Measurements from ENCODE around the gene ETV6. TPM values are rescaled to one million over a fixed set of nuclear protein-coding genes. Genes with fewer than 3 reads are reported as not detected.

ETV6 gene
- total RNA-seq, 6 experiments from 2014 or later = 14.6 to 20.5 (median 16.6) TPM

GRCh38 chr12:11774821-11775220 is 125.3 kb downstream of the ETV6 start:
- peaks cover 3% of the 10 kb centered on the region; the same call in 1 of the 2 replicates for H3K36me3 Mint-ChIP-seq (ENCODE audit: low read depth)
- no peak for DNase-seq
- peaks cover 5% of the 10 kb centered on the region for H3K27me3 Mint-ChIP-seq (ENCODE audit: insufficient read depth)
- no peak overlapping the region for H3K4me3 Mint-ChIP-seq
- no peaks in the 10 kb centered on the region for H3K9me3 Mint-ChIP-seq
- peaks cover 23% of the 10 kb centered on the region for H3K4me1 Mint-ChIP-seq (ENCODE audit: low read depth)
- H3K27ac Mint-ChIP-seq = no peak overlapping the region
- no peak for TF ChIP-seq CTCF (IDR thresholded peaks at IDR 0.05)

- no peaks in the 10 kb centered on the region; the same call in 1 of the 2 replicates for H3K36me3 Mint-ChIP-seq (ENCODE audit: low read depth)
- no peak for TF ChIP-seq CTCF (IDR thresholded peaks at IDR 0.05)
- no peak for DNase-seq
- no peak overlapping the region for H3K4me3 Mint-ChIP-seq
- H3K27ac Mint-ChIP-seq = no peak overlapping the region
- peaks cover 22% of the 10 kb centered on the region for H3K4me1 Mint-ChIP-seq (ENCODE audit: low read depth)
- H3K9me3 Mint-ChIP-seq = no peaks in the 10 kb centered on the region
- H3K27me3 Mint-ChIP-seq (ENCODE audit: insufficient read depth) = peaks cover 5% of the 10 kb centered on the region
These were observed 126.8 kb downstream of the ETV6 start for GRCh38 chr12:11776316-11776715.

GRCh38 chr12:11777451-11777850 is 128.0 kb downstream of the ETV6 start:
- no peak overlapping the region for H3K4me3 Mint-ChIP-seq
- H3K27ac Mint-ChIP-seq = no peak overlapping the region

GRCh38 chr12:11777962-11778361 is 128.5 kb downstream of the ETV6 start:
- TF ChIP-seq CTCF (IDR thresholded peaks at IDR 0.05) = no peak
- no peak overlapping the region for H3K4me3 Mint-ChIP-seq
- no peaks in the 10 kb centered on the region for H3K36me3 Mint-ChIP-seq (ENCODE audit: low read depth)
- peaks cover 10% of the 10 kb centered on the region for H3K4me1 Mint-ChIP-seq (ENCODE audit: low read depth)
- H3K9me3 Mint-ChIP-seq = no peaks in the 10 kb centered on the region
- peaks cover 5% of the 10 kb centered on the region for H3K27me3 Mint-ChIP-seq (ENCODE audit: insufficient read depth)
- H3K27ac Mint-ChIP-seq = no peak overlapping the region
- DNase-seq = no peak

More at GRCh38 chr12:11777451-11777850, 128.0 kb downstream of the ETV6 start:
- Mint-ChIP-seq H3K27me3 (ENCODE audit: insufficient read depth) (peaks cover 5% of the 10 kb centered on the region), H3K36me3 (ENCODE audit: low read depth) (no peaks in the 10 kb centered on the region; the same call in 1 of the 2 replicates), H3K4me1 (ENCODE audit: low read depth) (peaks cover 12% of the 10 kb centered on the region), H3K9me3 (no peaks in the 10 kb centered on the region)
- no peak for TF ChIP-seq CTCF (IDR thresholded peaks at IDR 0.05)
- DNase-seq = no peak

GRCh38 chr12:11778713-11779685 is 129.5 kb downstream of the ETV6 start:
- Mint-ChIP-seq H3K9me3 (no peaks in the 10 kb centered on the region), H3K27me3 (ENCODE audit: insufficient read depth) (peaks cover 1% of the 10 kb centered on the region; the same call in 1 of the 2 replicates), H3K4me3 (0 out of 2 replicates have a peak overlapping the region, but pooled peaks have one; percentile 19), H3K27ac (peak overlapping the region; percentile 56), H3K36me3 (ENCODE audit: low read depth) (peaks cover 4% of the 10 kb centered on the region; the same call in 1 of the 2 replicates), H3K4me1 (ENCODE audit: low read depth) (peaks cover 10% of the 10 kb centered on the region)
- peak; percentile 24 for DNase-seq
- TF ChIP-seq CTCF (IDR thresholded peaks at IDR 0.05) = no peak

Data from HFFc6 (cell line).